Measurements from ENCODE around the gene OGFRL1.

Gene OGFRL1

GRCh38 chr6:71347119-71347518, 58.5 kb downstream of the OGFRL1 start:
- no peak for ATAC-seq
- no peak for TF ChIP-seq ZC3H10 (CRISPR knock-in tag; IDR thresholded peaks at IDR 0.05)
- no peak for TF ChIP-seq ISL1 (CRISPR knock-in tag; IDR thresholded peaks at IDR 0.05)

- TF ChIP-seq TOX (CRISPR knock-in tag; IDR thresholded peaks at IDR 0.05; ENCODE audit: borderline replicate concordance) (no peak), OSR1 (CRISPR knock-in tag; IDR thresholded peaks at IDR 0.05) (no peak), ISL1 (CRISPR knock-in tag; IDR thresholded peaks at IDR 0.05) (no peak), CSDC2 (CRISPR knock-in tag; IDR thresholded peaks at IDR 0.05) (no peak), BACH2 (CRISPR knock-in tag; IDR thresholded peaks at IDR 0.05; ENCODE audit: borderline replicate concordance) (no peak), GLIS3 (CRISPR knock-in tag; IDR thresholded peaks at IDR 0.05) (no peak), ZNF70 (CRISPR knock-in tag; IDR thresholded peaks at IDR 0.05) (no peak), ZNF565 (CRISPR knock-in tag; conservative IDR thresholded peaks at IDR 0.05; ENCODE audit: low read depth) (no peak), ZFP3 (CRISPR knock-in tag; IDR thresholded peaks at IDR 0.05) (no peak), ZNF8 (CRISPR knock-in tag; IDR thresholded peaks at IDR 0.05) (no peak), PPARA (CRISPR knock-in tag; IDR thresholded peaks at IDR 0.05; ENCODE audit: borderline replicate concordance) (no peak), ESRRG (CRISPR knock-in tag; IDR thresholded peaks at IDR 0.05) (no peak), SNAI2 (CRISPR knock-in tag; IDR thresholded peaks at IDR 0.05) (no peak)
- TF ChIP-seq, protein P1, sequence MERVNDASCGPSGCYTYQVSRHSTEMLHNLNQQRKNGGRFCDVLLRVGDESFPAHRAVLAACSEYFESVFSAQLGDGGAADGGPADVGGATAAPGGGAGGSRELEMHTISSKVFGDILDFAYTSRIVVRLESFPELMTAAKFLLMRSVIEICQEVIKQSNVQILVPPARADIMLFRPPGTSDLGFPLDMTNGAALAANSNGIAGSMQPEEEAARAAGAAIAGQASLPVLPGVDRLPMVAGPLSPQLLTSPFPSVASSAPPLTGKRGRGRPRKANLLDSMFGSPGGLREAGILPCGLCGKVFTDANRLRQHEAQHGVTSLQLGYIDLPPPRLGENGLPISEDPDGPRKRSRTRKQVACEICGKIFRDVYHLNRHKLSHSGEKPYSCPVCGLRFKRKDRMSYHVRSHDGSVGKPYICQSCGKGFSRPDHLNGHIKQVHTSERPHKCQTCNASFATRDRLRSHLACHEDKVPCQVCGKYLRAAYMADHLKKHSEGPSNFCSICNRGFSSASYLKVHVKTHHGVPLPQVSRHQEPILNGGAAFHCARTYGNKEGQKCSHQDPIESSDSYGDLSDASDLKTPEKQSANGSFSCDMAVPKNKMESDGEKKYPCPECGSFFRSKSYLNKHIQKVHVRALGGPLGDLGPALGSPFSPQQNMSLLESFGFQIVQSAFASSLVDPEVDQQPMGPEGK (CRISPR knock-in tag; IDR thresholded peaks at IDR 0.05; ENCODE audit: borderline replicate concordance), result no peak
- TF ChIP-seq, protein P2, sequence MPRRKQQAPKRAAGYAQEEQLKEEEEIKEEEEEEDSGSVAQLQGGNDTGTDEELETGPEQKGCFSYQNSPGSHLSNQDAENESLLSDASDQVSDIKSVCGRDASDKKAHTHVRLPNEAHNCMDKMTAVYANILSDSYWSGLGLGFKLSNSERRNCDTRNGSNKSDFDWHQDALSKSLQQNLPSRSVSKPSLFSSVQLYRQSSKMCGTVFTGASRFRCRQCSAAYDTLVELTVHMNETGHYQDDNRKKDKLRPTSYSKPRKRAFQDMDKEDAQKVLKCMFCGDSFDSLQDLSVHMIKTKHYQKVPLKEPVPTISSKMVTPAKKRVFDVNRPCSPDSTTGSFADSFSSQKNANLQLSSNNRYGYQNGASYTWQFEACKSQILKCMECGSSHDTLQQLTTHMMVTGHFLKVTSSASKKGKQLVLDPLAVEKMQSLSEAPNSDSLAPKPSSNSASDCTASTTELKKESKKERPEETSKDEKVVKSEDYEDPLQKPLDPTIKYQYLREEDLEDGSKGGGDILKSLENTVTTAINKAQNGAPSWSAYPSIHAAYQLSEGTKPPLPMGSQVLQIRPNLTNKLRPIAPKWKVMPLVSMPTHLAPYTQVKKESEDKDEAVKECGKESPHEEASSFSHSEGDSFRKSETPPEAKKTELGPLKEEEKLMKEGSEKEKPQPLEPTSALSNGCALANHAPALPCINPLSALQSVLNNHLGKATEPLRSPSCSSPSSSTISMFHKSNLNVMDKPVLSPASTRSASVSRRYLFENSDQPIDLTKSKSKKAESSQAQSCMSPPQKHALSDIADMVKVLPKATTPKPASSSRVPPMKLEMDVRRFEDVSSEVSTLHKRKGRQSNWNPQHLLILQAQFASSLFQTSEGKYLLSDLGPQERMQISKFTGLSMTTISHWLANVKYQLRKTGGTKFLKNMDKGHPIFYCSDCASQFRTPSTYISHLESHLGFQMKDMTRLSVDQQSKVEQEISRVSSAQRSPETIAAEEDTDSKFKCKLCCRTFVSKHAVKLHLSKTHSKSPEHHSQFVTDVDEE (CRISPR knock-in tag; IDR thresholded peaks at IDR 0.05), result no peak
- ATAC-seq, result peak; percentile 39; the same call in 1 of the 3 replicates
Measured at GRCh38 chr6:71349395-71349794, 60.8 kb downstream of the OGFRL1 start.

- ATAC-seq, result peak; percentile 64
- TF ChIP-seq ESRRG (CRISPR knock-in tag; IDR thresholded peaks at IDR 0.05) (no peak), OSR1 (CRISPR knock-in tag; IDR thresholded peaks at IDR 0.05) (no peak), POU6F1 (CRISPR knock-in tag; IDR thresholded peaks at IDR 0.05; ENCODE audit: borderline replicate concordance, low read depth) (no peak), ZFP30 (CRISPR knock-in tag; IDR thresholded peaks at IDR 0.05) (no peak), ZC3H10 (CRISPR knock-in tag; IDR thresholded peaks at IDR 0.05) (no peak), TOX (CRISPR knock-in tag; IDR thresholded peaks at IDR 0.05; ENCODE audit: borderline replicate concordance) (no peak; the same call in 1 of the 2 replicates), ZNF8 (CRISPR knock-in tag; IDR thresholded peaks at IDR 0.05) (no peak), ARNTL (CRISPR knock-in tag; IDR thresholded peaks at IDR 0.05; ENCODE audit: borderline replicate concordance, low read depth) (no peak), RARB (CRISPR knock-in tag; IDR thresholded peaks at IDR 0.05) (no peak), CSDC2 (CRISPR knock-in tag; IDR thresholded peaks at IDR 0.05) (no peak), SNAI2 (CRISPR knock-in tag; IDR thresholded peaks at IDR 0.05) (no peak)
- TF ChIP-seq, protein P3, sequence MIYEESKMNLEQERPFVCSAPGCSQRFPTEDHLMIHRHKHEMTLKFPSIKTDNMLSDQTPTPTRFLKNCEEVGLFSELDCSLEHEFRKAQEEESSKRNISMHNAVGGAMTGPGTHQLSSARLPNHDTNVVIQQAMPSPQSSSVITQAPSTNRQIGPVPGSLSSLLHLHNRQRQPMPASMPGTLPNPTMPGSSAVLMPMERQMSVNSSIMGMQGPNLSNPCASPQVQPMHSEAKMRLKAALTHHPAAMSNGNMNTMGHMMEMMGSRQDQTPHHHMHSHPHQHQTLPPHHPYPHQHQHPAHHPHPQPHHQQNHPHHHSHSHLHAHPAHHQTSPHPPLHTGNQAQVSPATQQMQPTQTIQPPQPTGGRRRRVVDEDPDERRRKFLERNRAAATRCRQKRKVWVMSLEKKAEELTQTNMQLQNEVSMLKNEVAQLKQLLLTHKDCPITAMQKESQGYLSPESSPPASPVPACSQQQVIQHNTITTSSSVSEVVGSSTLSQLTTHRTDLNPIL (CRISPR knock-in tag; IDR thresholded peaks at IDR 0.05; ENCODE audit: low read depth), result no peak
- TF ChIP-seq, protein P2 (CRISPR knock-in tag; IDR thresholded peaks at IDR 0.05), result no peak
Measured at GRCh38 chr6:71349976-71350615, 61.5 kb downstream of the OGFRL1 start.

Measured in SK-N-SH treated with all-trans-retinoic acid at 6 μM for 48 hours (cell line).